GM23338 (cell line): ENCODE data around the gene ASAH2. TPM values are rescaled to one million over a fixed set of nuclear protein-coding genes. Genes with fewer than 3 reads are reported as not detected.

ENCODE experiments used
- ATAC-seq: fragments of 200-7000 bp; cut with Tn5 transposase; 3 replicates; pipeline ENCODE4 v1.9.1; 2020
- DNase-seq: peaks from one replicate; pipeline ENCODE4 v3.0.0-alpha.2; 2015; ENCODE audit warnings: low spot score
- H2AFZ ChIP-seq: fragments of 200-600 bp; sonication (generic); 2 replicates; pipeline ENCODE4 v1.8.0; 2016; ENCODE audit warnings: antibody characterized with exemption, mild to moderate bottlenecking, moderate library complexity
- H3F3A ChIP-seq: fragments of 200-600 bp; sonication (generic); replicated peaks from 2 replicates; pipeline ENCODE4 v1.8.0; 2017; ENCODE audit warnings: antibody characterized with exemption, mixed run types, low read depth
- H3K27ac ChIP-seq: fragments of 200-600 bp; sonication (generic); 2 replicates; pipeline ENCODE4 v1.6.1; 2016; ENCODE audit warnings: low read depth
- H3K27me3 ChIP-seq: fragments of 200-600 bp; sonication (generic); 2 replicates; pipeline ENCODE4 v1.8.0; 2016; ENCODE audit warnings: mild to moderate bottlenecking, mixed run types, moderate library complexity; ENCODE audit not compliant: insufficient read depth
- H3K36me3 ChIP-seq: fragments of 200-600 bp; sonication (generic); 2 replicates; pipeline ENCODE4 v1.8.0; 2016; ENCODE audit warnings: mild to moderate bottlenecking; ENCODE audit not compliant: insufficient read depth
- H3K4me1 ChIP-seq: fragments of 200-600 bp; sonication (generic); 2 replicates; pipeline ENCODE4 v1.8.0; 2016; ENCODE audit warnings: mild to moderate bottlenecking, moderate library complexity; ENCODE audit not compliant: insufficient read depth
- H3K4me2 ChIP-seq: fragments of 200-600 bp; sonication (generic); 2 replicates; pipeline ENCODE4 v1.7.1; 2017; ENCODE audit warnings: mixed run types
- H3K4me3 ChIP-seq: fragments of 200-600 bp; sonication (generic); 2 replicates; pipeline ENCODE4 v1.6.1; 2016; ENCODE audit warnings: mixed run types
- H3K79me2 ChIP-seq: fragments of 200-600 bp; sonication (generic); replicated peaks from 2 replicates; pipeline ENCODE4 v1.8.0; 2017; ENCODE audit warnings: mild to moderate bottlenecking; ENCODE audit not compliant: insufficient read depth
- H3K9me2 ChIP-seq: fragments of 200-600 bp; sonication (generic); 2 replicates; pipeline ENCODE4 v1.8.0; 2017; ENCODE audit not compliant: insufficient read depth
- H4K20me1 ChIP-seq: fragments of 200-600 bp; sonication (generic); replicated peaks from 2 replicates; pipeline ENCODE4 v1.8.0; 2017; ENCODE audit warnings: mild to moderate bottlenecking; ENCODE audit not compliant: insufficient read depth
- H3K27ac Mint-ChIP-seq: 2 replicates; pipeline ENCODE4 v1.8.0; 2020; ENCODE audit warnings: inconsistent platforms, mild to moderate bottlenecking, moderate library complexity, mixed read lengths
- H3K27me3 Mint-ChIP-seq: 3 replicates; pipeline ENCODE4 v1.8.0; 2022; ENCODE audit warnings: low read depth, mild to moderate bottlenecking, moderate library complexity, mixed read lengths, inconsistent platforms; ENCODE audit not compliant: insufficient read depth, poor library complexity
- H3K36me3 Mint-ChIP-seq: 3 replicates; pipeline ENCODE4 v1.8.0; 2021; ENCODE audit warnings: low read depth, mild to moderate bottlenecking, inconsistent platforms, moderate library complexity, mixed read lengths
- H3K4me1 Mint-ChIP-seq: 3 replicates; pipeline ENCODE4 v1.8.0; 2020; ENCODE audit warnings: mild to moderate bottlenecking, inconsistent platforms, mixed read lengths
- H3K4me3 Mint-ChIP-seq: 3 replicates; pipeline ENCODE4 v1.8.0; 2021; ENCODE audit warnings: moderate library complexity, mild to moderate bottlenecking, inconsistent platforms, mixed read lengths
- H3K9me3 Mint-ChIP-seq: 3 replicates; pipeline ENCODE4 v1.8.0; 2020; ENCODE audit warnings: moderate library complexity, mild to moderate bottlenecking, inconsistent platforms, mixed read lengths
- CREB1 ChIP-seq: fragments of 250-450 bp; sonication (Bioruptor Pico); IDR thresholded peaks from 2 replicates; pipeline ENCODE4 v1.5.0; 2020; ENCODE audit warnings: low read depth, mild to moderate bottlenecking, moderate library complexity
- EZH2 ChIP-seq: fragments of 200-600 bp; sonication (generic); IDR thresholded peaks from one replicate; pipeline ENCODE4 v1.8.0; 2017; ENCODE audit warnings: antibody characterized with exemption, mild to moderate bottlenecking, low read depth; ENCODE audit not compliant: unreplicated experiment
- EZH2phosphoT487 ChIP-seq: fragments of 200-600 bp; sonication (generic); IDR thresholded peaks from one replicate; pipeline ENCODE4 v1.8.1; 2018; ENCODE audit warnings: antibody characterized with exemption; ENCODE audit not compliant: unreplicated experiment
- JUNB ChIP-seq: IDR thresholded peaks from one replicate; pipeline ENCODE4 v1.6.1; 2016; ENCODE audit warnings: antibody characterized with exemption; ENCODE audit not compliant: unreplicated experiment
- POLR2AphosphoS5 ChIP-seq: IDR thresholded peaks from 2 replicates; pipeline ENCODE4 v1.6.1; 2016; ENCODE audit warnings: antibody characterized with exemption, low read depth
- STAT1 ChIP-seq: IDR thresholded peaks from one replicate; pipeline ENCODE4 v1.6.1; 2016; ENCODE audit warnings: antibody characterized with exemption; ENCODE audit not compliant: unreplicated experiment
- ZNF114 ChIP-seq: fragments of 250-450 bp; sonication (Bioruptor Pico); IDR thresholded peaks from 2 replicates; pipeline ENCODE4 v1.5.0; 2020; ENCODE audit warnings: mild to moderate bottlenecking, moderate library complexity
- ZNF331 ChIP-seq: fragments of 250-450 bp; sonication (Bioruptor Pico); IDR thresholded peaks from 2 replicates; pipeline ENCODE4 v1.5.0; 2020; ENCODE audit warnings: low read depth, mild to moderate bottlenecking, moderate library complexity
- ZNF462 ChIP-seq: fragments of 250-450 bp; sonication (Bioruptor Pico); IDR thresholded peaks from 2 replicates; pipeline ENCODE4 v1.5.0; 2020; ENCODE audit warnings: mild to moderate bottlenecking, moderate library complexity
- polyA plus RNA-seq: library from polyadenylated mRNA; unstranded; fragments of >200 nt; fragmentation: Nextera tagmentation; extraction: Ambion mirVana; gene quantifications from 2 replicates; pipeline ENCODE4 v1.2.1, GENCODE V29; 2016
- total RNA-seq: library from RNA; depleted of rRNA; stranded (reverse); fragments of >200 nt; shearing (Covaris generic); gene quantifications from 2 replicates; pipeline ENCODE4 v1.2.3, GENCODE V29; 2014
- TF ChIP-seq, protein P1 (sequence below): IDR thresholded peaks from 2 replicates; pipeline ENCODE4 v1.6.1; 2016; ENCODE audit warnings: antibody characterized with exemption
- TF ChIP-seq, protein P2 (sequence below): IDR thresholded peaks from one replicate; pipeline ENCODE4 v1.6.1; 2018; ENCODE audit warnings: antibody characterized with exemption; ENCODE audit not compliant: unreplicated experiment

Gene ASAH2
- total and polyA plus RNA-seq, 2 experiments from 2014 or later, result 0.17 to 0.92 TPM

- Mint-ChIP-seq H3K4me1 (peaks cover 3% of the 10 kb centered on the region; the same call in 1 of the 3 replicates), H3K4me3 (no peak overlapping the region), H3K9me3 (no peaks in the 10 kb centered on the region), H3K27me3 (peaks cover 2% of the 10 kb centered on the region), H3K27ac (no peak overlapping the region), H3K36me3 (no peaks in the 10 kb centered on the region)
- Histone ChIP-seq H3K4me1 (no peaks in the 10 kb centered on the region), H3K4me2 (no peak overlapping the region), H3F3A (no peaks in the 10 kb centered on the region), H3K27me3 (no peaks in the 10 kb centered on the region), H2AFZ (no peak overlapping the region), H3K4me3 (no peak overlapping the region), H4K20me1 (no peaks in the 10 kb centered on the region), H3K9me2 (no peaks in the 10 kb centered on the region), H3K79me2 (no peaks in the 10 kb centered on the region), H3K27ac (no peak overlapping the region), H3K36me3 (no peaks in the 10 kb centered on the region)
- DNase-seq (no peak), ATAC-seq (no peak)
- TF ChIP-seq CREB1 (CRISPR knock-in tag), result no peak
Observed at GRCh38 chr10:50228672-50229071, 22.6 kb downstream of the ASAH2 start.

- Histone ChIP-seq H3K9me2 (no peaks in the 10 kb centered on the region), H2AFZ (no peak overlapping the region), H3F3A (no peaks in the 10 kb centered on the region), H3K36me3 (no peaks in the 10 kb centered on the region), H3K4me3 (no peak overlapping the region), H3K79me2 (no peaks in the 10 kb centered on the region), H3K4me2 (no peak overlapping the region), H4K20me1 (no peaks in the 10 kb centered on the region), H3K27me3 (no peaks in the 10 kb centered on the region), H3K27ac (no peak overlapping the region), H3K4me1 (no peaks in the 10 kb centered on the region)
- no peaks in the 10 kb centered on the region for H3K36me3 Mint-ChIP-seq
- no peak for DNase-seq
- H3K27me3 Mint-ChIP-seq, result peaks cover 2% of the 10 kb centered on the region
- H3K4me3 Mint-ChIP-seq, result no peak overlapping the region
- no peak overlapping the region for H3K27ac Mint-ChIP-seq
- no peaks in the 10 kb centered on the region for H3K9me3 Mint-ChIP-seq
- no peak for ATAC-seq
- H3K4me1 Mint-ChIP-seq, result peaks cover 3% of the 10 kb centered on the region; the same call in 1 of the 3 replicates
- TF ChIP-seq, protein P1, sequence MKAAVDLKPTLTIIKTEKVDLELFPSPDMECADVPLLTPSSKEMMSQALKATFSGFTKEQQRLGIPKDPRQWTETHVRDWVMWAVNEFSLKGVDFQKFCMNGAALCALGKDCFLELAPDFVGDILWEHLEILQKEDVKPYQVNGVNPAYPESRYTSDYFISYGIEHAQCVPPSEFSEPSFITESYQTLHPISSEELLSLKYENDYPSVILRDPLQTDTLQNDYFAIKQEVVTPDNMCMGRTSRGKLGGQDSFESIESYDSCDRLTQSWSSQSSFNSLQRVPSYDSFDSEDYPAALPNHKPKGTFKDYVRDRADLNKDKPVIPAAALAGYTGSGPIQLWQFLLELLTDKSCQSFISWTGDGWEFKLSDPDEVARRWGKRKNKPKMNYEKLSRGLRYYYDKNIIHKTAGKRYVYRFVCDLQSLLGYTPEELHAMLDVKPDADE, result no peak
- TF ChIP-seq EZH2 (no peak), JUNB (no peak), POLR2AphosphoS5 (no peak), CREB1 (CRISPR knock-in tag) (no peak), STAT1 (no peak), ZNF114 (no peak), EZH2phosphoT487 (no peak), ZNF331 (CRISPR knock-in tag) (no peak), ZNF462 (CRISPR knock-in tag) (no peak)
- TF ChIP-seq, protein P2, sequence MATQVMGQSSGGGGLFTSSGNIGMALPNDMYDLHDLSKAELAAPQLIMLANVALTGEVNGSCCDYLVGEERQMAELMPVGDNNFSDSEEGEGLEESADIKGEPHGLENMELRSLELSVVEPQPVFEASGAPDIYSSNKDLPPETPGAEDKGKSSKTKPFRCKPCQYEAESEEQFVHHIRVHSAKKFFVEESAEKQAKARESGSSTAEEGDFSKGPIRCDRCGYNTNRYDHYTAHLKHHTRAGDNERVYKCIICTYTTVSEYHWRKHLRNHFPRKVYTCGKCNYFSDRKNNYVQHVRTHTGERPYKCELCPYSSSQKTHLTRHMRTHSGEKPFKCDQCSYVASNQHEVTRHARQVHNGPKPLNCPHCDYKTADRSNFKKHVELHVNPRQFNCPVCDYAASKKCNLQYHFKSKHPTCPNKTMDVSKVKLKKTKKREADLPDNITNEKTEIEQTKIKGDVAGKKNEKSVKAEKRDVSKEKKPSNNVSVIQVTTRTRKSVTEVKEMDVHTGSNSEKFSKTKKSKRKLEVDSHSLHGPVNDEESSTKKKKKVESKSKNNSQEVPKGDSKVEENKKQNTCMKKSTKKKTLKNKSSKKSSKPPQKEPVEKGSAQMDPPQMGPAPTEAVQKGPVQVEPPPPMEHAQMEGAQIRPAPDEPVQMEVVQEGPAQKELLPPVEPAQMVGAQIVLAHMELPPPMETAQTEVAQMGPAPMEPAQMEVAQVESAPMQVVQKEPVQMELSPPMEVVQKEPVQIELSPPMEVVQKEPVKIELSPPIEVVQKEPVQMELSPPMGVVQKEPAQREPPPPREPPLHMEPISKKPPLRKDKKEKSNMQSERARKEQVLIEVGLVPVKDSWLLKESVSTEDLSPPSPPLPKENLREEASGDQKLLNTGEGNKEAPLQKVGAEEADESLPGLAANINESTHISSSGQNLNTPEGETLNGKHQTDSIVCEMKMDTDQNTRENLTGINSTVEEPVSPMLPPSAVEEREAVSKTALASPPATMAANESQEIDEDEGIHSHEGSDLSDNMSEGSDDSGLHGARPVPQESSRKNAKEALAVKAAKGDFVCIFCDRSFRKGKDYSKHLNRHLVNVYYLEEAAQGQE, result no peak
Observed at GRCh38 chr10:50226610-50227009, 24.7 kb downstream of the ASAH2 start.
